Esophagus squamous epithelium (tissue), 4 donors: ENCODE results near the gene FERMT3.
A peak's percentile ranks its signal among the peaks of the same experiment; 100 is the strongest.

Source experiments
- POLR2A ChIP-seq, 4 donors: fragments of 450-650 bp; IDR thresholded peaks; one replicate each; pipeline ENCODE4 v1.6.1; 2017; ENCODE audit warnings: antibody characterized with exemption in 4 of 4, mild to moderate bottlenecking in 4 of 4, moderate library complexity in 3 of 4
- TF ChIP-seq, protein P1 (sequence below), 6 experiments: fragments of 450-650 bp in 4 of 6; fragments of 200-600 bp in 2 of 6; sonication (generic) in 2 of 6; IDR thresholded peaks; one replicate each; pipeline ENCODE4 v1.5.1; 2016 to 2019; ENCODE audit warnings: antibody characterized with exemption in 6 of 6, mild to moderate bottlenecking in 4 of 6, moderate library complexity in 4 of 6

DNA sequence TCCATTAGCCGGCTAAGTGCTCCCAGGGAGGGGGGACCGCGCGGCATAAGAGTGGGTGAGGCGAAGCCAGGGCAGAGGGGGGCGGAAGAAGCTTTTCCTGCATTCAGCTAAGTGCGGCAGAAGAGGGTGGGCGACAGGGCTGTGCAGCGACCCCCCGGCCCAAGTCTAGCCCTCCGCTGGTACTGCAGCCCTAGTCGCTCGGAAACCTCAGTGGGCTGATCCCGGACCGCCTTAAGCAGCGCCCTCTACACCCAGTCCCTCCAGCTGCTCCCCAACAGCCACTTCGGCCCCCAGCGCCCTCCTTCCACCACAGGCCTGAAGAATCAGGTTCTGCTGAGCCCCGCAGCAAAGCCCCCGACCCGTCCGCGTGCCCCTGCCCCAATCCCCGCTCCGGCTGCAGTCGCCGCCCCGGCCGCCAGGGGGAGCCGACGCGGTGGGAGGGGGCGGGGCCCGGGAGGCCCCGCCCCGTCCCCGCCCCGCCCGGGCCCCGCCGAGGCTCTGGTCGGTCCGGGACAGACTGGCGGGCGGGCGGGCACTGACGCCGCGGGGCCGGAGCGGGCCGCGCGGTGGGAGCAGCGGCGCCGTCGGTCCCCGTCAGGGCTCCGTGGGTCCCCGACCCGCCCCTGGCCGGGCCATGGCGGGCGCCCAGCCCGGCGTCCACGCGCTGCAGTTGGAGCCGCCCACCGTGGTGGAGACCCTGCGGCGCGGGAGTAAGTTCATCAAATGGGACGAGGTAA lies 44.7 kb downstream of the FERMT3 start, which contains the start of gene PLCB3:
- TF ChIP-seq, protein P1, sequence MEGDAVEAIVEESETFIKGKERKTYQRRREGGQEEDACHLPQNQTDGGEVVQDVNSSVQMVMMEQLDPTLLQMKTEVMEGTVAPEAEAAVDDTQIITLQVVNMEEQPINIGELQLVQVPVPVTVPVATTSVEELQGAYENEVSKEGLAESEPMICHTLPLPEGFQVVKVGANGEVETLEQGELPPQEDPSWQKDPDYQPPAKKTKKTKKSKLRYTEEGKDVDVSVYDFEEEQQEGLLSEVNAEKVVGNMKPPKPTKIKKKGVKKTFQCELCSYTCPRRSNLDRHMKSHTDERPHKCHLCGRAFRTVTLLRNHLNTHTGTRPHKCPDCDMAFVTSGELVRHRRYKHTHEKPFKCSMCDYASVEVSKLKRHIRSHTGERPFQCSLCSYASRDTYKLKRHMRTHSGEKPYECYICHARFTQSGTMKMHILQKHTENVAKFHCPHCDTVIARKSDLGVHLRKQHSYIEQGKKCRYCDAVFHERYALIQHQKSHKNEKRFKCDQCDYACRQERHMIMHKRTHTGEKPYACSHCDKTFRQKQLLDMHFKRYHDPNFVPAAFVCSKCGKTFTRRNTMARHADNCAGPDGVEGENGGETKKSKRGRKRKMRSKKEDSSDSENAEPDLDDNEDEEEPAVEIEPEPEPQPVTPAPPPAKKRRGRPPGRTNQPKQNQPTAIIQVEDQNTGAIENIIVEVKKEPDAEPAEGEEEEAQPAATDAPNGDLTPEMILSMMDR (IDR thresholded peaks at IDR 0.05) = peak; percentile 69 to 96 (median 90)
- TF ChIP-seq POLR2A (IDR thresholded peaks at IDR 0.05) = peak in 3 of 4 donors; percentile 24 to 73 (median 38)
